ENCODE measurements around the gene CUL5. TPM values are rescaled to one million over a fixed set of nuclear protein-coding genes. Genes with fewer than 3 reads are reported as not detected.

The CUL5 gene
- total RNA-seq, 1 experiment from 2014 or later = 63.1 TPM

DNA sequence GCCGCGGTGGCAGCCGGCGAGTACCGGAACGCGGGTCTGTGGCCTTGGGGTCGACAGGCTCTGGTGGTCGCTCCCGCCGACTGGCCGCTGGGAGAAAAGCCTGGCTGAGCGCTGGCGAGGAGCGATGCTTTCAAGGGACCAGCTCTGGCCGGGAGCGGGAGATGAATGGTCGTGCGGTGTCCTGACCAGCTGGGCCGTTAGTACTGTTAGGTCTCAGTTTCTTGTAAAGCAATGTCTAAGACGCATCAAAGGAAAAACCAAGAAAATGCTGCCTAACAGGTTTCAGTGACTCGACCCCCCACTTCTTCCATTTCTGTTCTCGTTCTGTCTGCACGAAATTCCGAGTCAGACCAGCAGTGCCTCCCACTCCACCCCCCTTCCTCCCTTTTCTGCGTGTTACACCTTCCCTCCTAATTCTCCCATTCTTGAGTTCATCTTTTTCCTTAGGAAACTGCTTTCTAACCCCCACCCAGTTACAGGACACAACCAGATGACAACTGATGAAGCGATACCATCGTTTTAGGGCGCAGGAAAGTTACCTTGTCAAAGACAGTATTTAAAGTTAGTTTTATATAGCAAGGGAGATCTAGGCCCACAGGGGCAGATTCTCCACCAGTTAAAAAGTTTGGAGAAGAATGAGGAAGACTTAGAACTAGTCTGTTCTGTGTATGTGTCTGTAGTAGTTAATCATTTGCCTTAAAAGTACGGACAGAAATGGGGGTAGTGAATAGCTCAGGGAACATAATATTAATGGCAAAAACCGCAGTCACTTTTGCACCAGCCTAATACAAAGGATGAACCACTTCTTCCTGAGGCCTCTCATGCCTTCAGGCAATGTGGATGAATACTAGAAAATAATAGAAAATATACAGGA, 1.0 kb downstream of the CUL5 start:
- Histone ChIP-seq H3K4me1 (ENCODE audit: insufficient read depth, low read length, poor library complexity, severe bottlenecking) (peaks cover 4% of the 10 kb centered on the region), H3K9me3 (ENCODE audit: low read depth, low read length, poor library complexity, severe bottlenecking) (no peaks in the 10 kb centered on the region), H3K4me3 (ENCODE audit: low read depth, low read length, poor library complexity, severe bottlenecking) (peak overlapping the region; percentile 95), H3K27me3 (replicated peaks; ENCODE audit: insufficient read depth, low read depth, low read length, poor library complexity) (no peaks in the 10 kb centered on the region), H3K27ac (ENCODE audit: low read depth, low read length, poor library complexity, severe bottlenecking) (peak overlapping the region; percentile 99), H3K36me3 (ENCODE audit: insufficient read depth, low read length, poor library complexity, severe bottlenecking) (no peaks in the 10 kb centered on the region)
- TF ChIP-seq, protein P1, sequence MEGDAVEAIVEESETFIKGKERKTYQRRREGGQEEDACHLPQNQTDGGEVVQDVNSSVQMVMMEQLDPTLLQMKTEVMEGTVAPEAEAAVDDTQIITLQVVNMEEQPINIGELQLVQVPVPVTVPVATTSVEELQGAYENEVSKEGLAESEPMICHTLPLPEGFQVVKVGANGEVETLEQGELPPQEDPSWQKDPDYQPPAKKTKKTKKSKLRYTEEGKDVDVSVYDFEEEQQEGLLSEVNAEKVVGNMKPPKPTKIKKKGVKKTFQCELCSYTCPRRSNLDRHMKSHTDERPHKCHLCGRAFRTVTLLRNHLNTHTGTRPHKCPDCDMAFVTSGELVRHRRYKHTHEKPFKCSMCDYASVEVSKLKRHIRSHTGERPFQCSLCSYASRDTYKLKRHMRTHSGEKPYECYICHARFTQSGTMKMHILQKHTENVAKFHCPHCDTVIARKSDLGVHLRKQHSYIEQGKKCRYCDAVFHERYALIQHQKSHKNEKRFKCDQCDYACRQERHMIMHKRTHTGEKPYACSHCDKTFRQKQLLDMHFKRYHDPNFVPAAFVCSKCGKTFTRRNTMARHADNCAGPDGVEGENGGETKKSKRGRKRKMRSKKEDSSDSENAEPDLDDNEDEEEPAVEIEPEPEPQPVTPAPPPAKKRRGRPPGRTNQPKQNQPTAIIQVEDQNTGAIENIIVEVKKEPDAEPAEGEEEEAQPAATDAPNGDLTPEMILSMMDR (conservative IDR thresholded peaks at IDR 0.05; ENCODE audit: low read depth, low read length) = no peak
- no peak for TF ChIP-seq EZH2 (IDR thresholded peaks at IDR 0.05; ENCODE audit: borderline replicate concordance, low read depth, low read length, poor library complexity, severe bottlenecking)
- ChIA-PET CTCF (interaction anchor here (0.9 to 1.1 kb wide), 2 partner anchors 11 to 81 kb away, joined by 3 read pairs; no protein-coding TSS in a partner anchor), POLR2A (ENCODE audit: low non-redundant PET) (interaction anchor here (0.6 kb wide), 2 partner anchors 36 to 65 kb away, joined by 4 read pairs; no protein-coding TSS in a partner anchor)
- peak; percentile 18 for DNase-seq (ENCODE audit: low spot score)
- intact Hi-C loops (cut with micrococcal nuclease; ENCODE audit: unreplicated experiment) = loop anchor here (5.0 kb wide), 2 partner anchors 82 to 638 kb away; partner anchors contain the start of gene RAB39A
- TSS peak; percentile 49 for BruUV-seq (replicated peaks)

DNA sequence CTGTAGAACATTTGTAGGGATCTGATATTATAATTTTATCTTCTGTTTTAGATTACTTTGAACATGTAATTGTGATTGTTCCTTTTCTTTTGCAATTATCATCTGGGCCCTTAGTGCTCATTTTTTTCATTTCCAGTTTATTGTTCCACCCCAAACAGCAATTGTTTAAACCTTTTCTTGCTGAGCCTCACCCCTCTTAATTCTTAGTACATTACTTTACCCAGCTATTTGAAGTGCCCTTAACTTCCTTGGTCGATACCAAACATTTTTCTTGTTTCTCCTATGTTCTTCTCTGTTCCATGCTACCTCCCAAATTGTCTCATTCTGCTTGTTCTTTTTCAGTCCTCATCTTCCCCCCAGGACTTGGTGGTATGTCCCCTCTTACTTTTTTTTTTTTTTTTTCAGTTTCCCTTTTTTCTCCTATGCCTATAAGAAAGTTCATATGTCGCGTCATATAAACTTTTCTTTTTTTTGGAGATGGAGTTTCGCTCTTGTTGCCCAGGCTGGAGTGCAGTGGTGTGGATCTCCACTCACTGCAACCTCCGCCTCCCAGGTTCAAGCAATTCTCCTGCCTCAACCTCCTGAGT, 3.5 kb downstream of the CUL5 start:
- DNase-seq (ENCODE audit: low spot score) = no peak
- CTCF ChIA-PET = no interaction called here
- no peak overlapping the region for H3K4me3 ChIP-seq (ENCODE audit: low read depth, low read length, poor library complexity, severe bottlenecking)
- H3K9me3 ChIP-seq (ENCODE audit: low read depth, low read length, poor library complexity, severe bottlenecking) = no peaks in the 10 kb centered on the region
- H3K27me3 ChIP-seq (replicated peaks; ENCODE audit: insufficient read depth, low read depth, low read length, poor library complexity) = no peaks in the 10 kb centered on the region
- peaks cover 4% of the 10 kb centered on the region for H3K4me1 ChIP-seq (ENCODE audit: insufficient read depth, low read length, poor library complexity, severe bottlenecking)
- no peaks in the 10 kb centered on the region for H3K36me3 ChIP-seq (ENCODE audit: insufficient read depth, low read length, poor library complexity, severe bottlenecking)
- TF ChIP-seq, protein P1 (conservative IDR thresholded peaks at IDR 0.05; ENCODE audit: low read depth, low read length) = no peak
- no peak for TF ChIP-seq EZH2 (IDR thresholded peaks at IDR 0.05; ENCODE audit: borderline replicate concordance, low read depth, low read length, poor library complexity, severe bottlenecking)
- no peak overlapping the region for H3K27ac ChIP-seq (ENCODE audit: low read depth, low read length, poor library complexity, severe bottlenecking)
- POLR2A ChIA-PET (ENCODE audit: low non-redundant PET) = no interaction called here
- BruUV-seq (replicated peaks) = no TSS peak
- intact Hi-C loops (cut with micrococcal nuclease; ENCODE audit: unreplicated experiment) = no loop called here

DNA sequence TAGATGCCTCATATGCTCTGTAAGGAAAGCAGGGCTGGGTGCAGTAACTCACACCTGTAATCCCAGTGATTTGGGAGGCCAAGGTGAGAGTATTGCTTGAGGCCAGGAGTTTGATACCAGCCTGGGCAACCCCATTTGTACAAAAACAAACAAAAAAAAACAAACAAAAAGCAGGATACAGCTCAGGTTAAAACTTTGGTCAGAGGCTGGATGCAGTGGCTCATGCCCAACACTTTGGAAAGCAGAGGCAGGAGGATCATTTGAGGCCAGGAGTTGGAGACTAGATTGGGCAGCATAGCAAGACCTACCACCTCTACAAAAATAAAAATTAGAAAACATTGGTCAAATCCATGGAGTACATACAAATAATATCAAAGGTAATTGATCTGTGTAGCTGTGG, 7.9 kb downstream of the CUL5 start:
- no peaks in the 10 kb centered on the region for H3K36me3 ChIP-seq (ENCODE audit: insufficient read depth, low read length, poor library complexity, severe bottlenecking)
- no peak overlapping the region for H3K4me3 ChIP-seq (ENCODE audit: low read depth, low read length, poor library complexity, severe bottlenecking)
- ChIA-PET POLR2A (ENCODE audit: low non-redundant PET) (no interaction called here), CTCF (interaction anchor here (0.7 kb wide), 1 partner anchor 1117 kb away, joined by 3 read pairs; no protein-coding TSS in a partner anchor)
- H3K27ac ChIP-seq (ENCODE audit: low read depth, low read length, poor library complexity, severe bottlenecking) = no peak overlapping the region
- BruUV-seq (replicated peaks) = no TSS peak
- TF ChIP-seq, protein P1 (conservative IDR thresholded peaks at IDR 0.05; ENCODE audit: low read depth, low read length) = no peak
- TF ChIP-seq EZH2 (IDR thresholded peaks at IDR 0.05; ENCODE audit: borderline replicate concordance, low read depth, low read length, poor library complexity, severe bottlenecking) = no peak
- intact Hi-C loops (cut with micrococcal nuclease; ENCODE audit: unreplicated experiment) = no loop called here
- no peaks in the 10 kb centered on the region for H3K9me3 ChIP-seq (ENCODE audit: low read depth, low read length, poor library complexity, severe bottlenecking)
- H3K4me1 ChIP-seq (ENCODE audit: insufficient read depth, low read length, poor library complexity, severe bottlenecking) = peaks cover 7% of the 10 kb centered on the region
- H3K27me3 ChIP-seq (replicated peaks; ENCODE audit: insufficient read depth, low read depth, low read length, poor library complexity) = no peaks in the 10 kb centered on the region
- no peak for DNase-seq (ENCODE audit: low spot score)
